Stimulated activated CD4-positive, alpha-beta T cell treated with anti-CD3 and anti-CD28 coated beads, TNF-alpha, amount 100 ng/mL, for 24 hours (primary cell): ENCODE results near the gene CDH23.

Experiments used
- DNase-seq, 3 experiments: peaks; one replicate each; pipeline ENCODE4 v3.0.0-alpha.2; 2020; ENCODE audit warnings: low read depth in 3 of 3

The CDH23 gene

GRCh38 chr10:71816936-71817618, 420.4 kb downstream of the CDH23 start:
- no peak for DNase-seq

- no peak for DNase-seq
Measured at GRCh38 chr10:71817831-71818655, 421.3 kb downstream of the CDH23 start.

GRCh38 chr10:71818674-71819260, 422.0 kb downstream of the CDH23 start:
- no peak for DNase-seq

- no peak for DNase-seq
Measured at GRCh38 chr10:71819441-71819861, 422.7 kb downstream of the CDH23 start.

- no peak for DNase-seq
Measured at GRCh38 chr10:71819985-71820384, 423.3 kb downstream of the CDH23 start.

GRCh38 chr10:71820966-71821365, 424.2 kb downstream of the CDH23 start:
- no peak for DNase-seq

GRCh38 chr10:71821909-71822763, 425.4 kb downstream of the CDH23 start:
- DNase-seq = no peak

GRCh38 chr10:71823356-71823755, 426.6 kb downstream of the CDH23 start:
- no peak for DNase-seq

GRCh38 chr10:71824333-71824732, 427.6 kb downstream of the CDH23 start:
- no peak for DNase-seq

- DNase-seq = no peak
Measured at GRCh38 chr10:71825217-71825616, 428.5 kb downstream of the CDH23 start.

GRCh38 chr10:71827852-71828251, 431.1 kb downstream of the CDH23 start:
- no peak for DNase-seq

GRCh38 chr10:71828702-71829101, 432.0 kb downstream of the CDH23 start:
- no peak for DNase-seq

- DNase-seq = no peak
Measured at GRCh38 chr10:71829171-71829570, 432.5 kb downstream of the CDH23 start.

GRCh38 chr10:71829896-71830295, 433.2 kb downstream of the CDH23 start:
- no peak for DNase-seq

GRCh38 chr10:71830726-71831125, 434.0 kb downstream of the CDH23 start:
- no peak for DNase-seq

GRCh38 chr10:71831646-71832552, 435.2 kb downstream of the CDH23 start:
- DNase-seq = no peak

- DNase-seq = no peak
Measured at GRCh38 chr10:71832967-71833366, 436.2 kb downstream of the CDH23 start.

GRCh38 chr10:71833451-71834342, 437.0 kb downstream of the CDH23 start:
- DNase-seq = no peak

- no peak for DNase-seq
Measured at GRCh38 chr10:71834343-71834674, 437.6 kb downstream of the CDH23 start.
